GM23248 (cell line): Measurements from ENCODE around the gene TRMT1. TPM values are rescaled to one million over a fixed set of nuclear protein-coding genes. Genes with fewer than 3 reads are reported as not detected.

ENCODE experiments used
- DNase-seq: peaks from one replicate; pipeline ENCODE4 v3.0.0-alpha.2; 2015
- H2AFZ ChIP-seq: fragments of 200-600 bp; sonication (generic); 2 replicates; pipeline ENCODE4 v1.6.1; 2016; ENCODE audit warnings: antibody characterized with exemption
- H3F3A ChIP-seq: fragments of 200-600 bp; sonication (generic); 2 replicates; pipeline ENCODE4 v1.6.1; 2016; ENCODE audit warnings: mild to moderate bottlenecking, antibody characterized with exemption, mixed run types; ENCODE audit not compliant: insufficient read depth
- H3K27ac ChIP-seq: fragments of 200-600 bp; sonication (generic); 2 replicates; pipeline ENCODE4 v1.5.1; 2016; ENCODE audit warnings: mild to moderate bottlenecking
- H3K27me3 ChIP-seq: fragments of 200-600 bp; sonication (generic); replicated peaks from 2 replicates; pipeline ENCODE4 v1.6.1; 2016; ENCODE audit warnings: mild to moderate bottlenecking; ENCODE audit not compliant: insufficient read depth
- H3K36me3 ChIP-seq: fragments of 200-600 bp; sonication (generic); 2 replicates; pipeline ENCODE4 v1.6.1; 2016; ENCODE audit warnings: low read depth, mild to moderate bottlenecking
- H3K4me1 ChIP-seq: fragments of 200-600 bp; sonication (generic); 2 replicates; pipeline ENCODE4 v1.6.1; 2016; ENCODE audit warnings: mild to moderate bottlenecking; ENCODE audit not compliant: insufficient read depth
- H3K4me2 ChIP-seq: fragments of 200-600 bp; sonication (generic); one replicate; pipeline ENCODE4 v1.6.1; 2016; ENCODE audit warnings: mild to moderate bottlenecking; ENCODE audit not compliant: unreplicated experiment
- H3K4me3 ChIP-seq: fragments of 200-600 bp; sonication (generic); 2 replicates; pipeline ENCODE4 v1.5.1; 2016; ENCODE audit warnings: mild to moderate bottlenecking
- H3K79me2 ChIP-seq: fragments of 200-600 bp; sonication (generic); 2 replicates; pipeline ENCODE4 v1.6.1; 2016; ENCODE audit warnings: mild to moderate bottlenecking; ENCODE audit not compliant: insufficient read depth
- H3K9ac ChIP-seq: fragments of 200-600 bp; sonication (generic); 2 replicates; pipeline ENCODE4 v1.6.1; 2016; ENCODE audit warnings: mild to moderate bottlenecking
- H3K9me2 ChIP-seq: fragments of 200-600 bp; sonication (generic); 2 replicates; pipeline ENCODE4 v1.6.1; 2016; ENCODE audit warnings: mixed run types, mild to moderate bottlenecking, moderate library complexity; ENCODE audit not compliant: insufficient read depth
- H3K9me3 ChIP-seq: fragments of 200-600 bp; sonication (generic); one replicate; pipeline ENCODE4 v1.6.1; 2017; ENCODE audit warnings: low read depth
- H4K20me1 ChIP-seq: fragments of 200-600 bp; sonication (generic); 2 replicates; pipeline ENCODE4 v1.6.0; 2016; ENCODE audit not compliant: insufficient read depth
- EZH2 ChIP-seq: fragments of 200-600 bp; sonication (generic); IDR thresholded peaks from 2 replicates; pipeline ENCODE4 v1.6.1; 2018; ENCODE audit warnings: antibody characterized with exemption, mild to moderate bottlenecking; ENCODE audit not compliant: insufficient read depth, poor library complexity, severe bottlenecking
- EZH2phosphoT487 ChIP-seq: fragments of 200-600 bp; sonication (generic); IDR thresholded peaks from 2 replicates; pipeline ENCODE4 v1.6.1; 2018; ENCODE audit warnings: antibody characterized with exemption, moderate library complexity, mild to moderate bottlenecking, low read depth; ENCODE audit not compliant: insufficient read depth
- WGBS, 2 experiments: methylation state at CpG; one replicate each; pipeline ENCODE4 v1.1.6; 2015 to 2017; ENCODE audit warnings: low lambda C conversion rate in 2 of 2, low coverage in 1 of 2; ENCODE audit errors: missing lambda C conversion rate in 2 of 2; 5-methylcytosine and 5-hydroxymethylcytosine counted together
- in situ Hi-C: fragments of 300-500 bp; cut with MboI; formaldehyde crosslinking; loops from 2 replicates; pipeline ENCODE4 v1.15.0; 2020
- polyA plus RNA-seq: library from polyadenylated mRNA; unstranded; fragments of >200 nt; fragmentation: Nextera tagmentation; extraction: Ambion mirVana; gene quantifications from 2 replicates; pipeline ENCODE4 v1.2.1, GENCODE V29; 2016
- total RNA-seq: library from RNA; depleted of rRNA; stranded (reverse); fragments of >200 nt; shearing (Covaris generic); gene quantifications from 2 replicates; pipeline ENCODE4 v1.2.3, GENCODE V29; 2014

The TRMT1 gene
- total and polyA plus RNA-seq, 2 experiments from 2014 or later: 30.4 to 31.8 TPM

DNA sequence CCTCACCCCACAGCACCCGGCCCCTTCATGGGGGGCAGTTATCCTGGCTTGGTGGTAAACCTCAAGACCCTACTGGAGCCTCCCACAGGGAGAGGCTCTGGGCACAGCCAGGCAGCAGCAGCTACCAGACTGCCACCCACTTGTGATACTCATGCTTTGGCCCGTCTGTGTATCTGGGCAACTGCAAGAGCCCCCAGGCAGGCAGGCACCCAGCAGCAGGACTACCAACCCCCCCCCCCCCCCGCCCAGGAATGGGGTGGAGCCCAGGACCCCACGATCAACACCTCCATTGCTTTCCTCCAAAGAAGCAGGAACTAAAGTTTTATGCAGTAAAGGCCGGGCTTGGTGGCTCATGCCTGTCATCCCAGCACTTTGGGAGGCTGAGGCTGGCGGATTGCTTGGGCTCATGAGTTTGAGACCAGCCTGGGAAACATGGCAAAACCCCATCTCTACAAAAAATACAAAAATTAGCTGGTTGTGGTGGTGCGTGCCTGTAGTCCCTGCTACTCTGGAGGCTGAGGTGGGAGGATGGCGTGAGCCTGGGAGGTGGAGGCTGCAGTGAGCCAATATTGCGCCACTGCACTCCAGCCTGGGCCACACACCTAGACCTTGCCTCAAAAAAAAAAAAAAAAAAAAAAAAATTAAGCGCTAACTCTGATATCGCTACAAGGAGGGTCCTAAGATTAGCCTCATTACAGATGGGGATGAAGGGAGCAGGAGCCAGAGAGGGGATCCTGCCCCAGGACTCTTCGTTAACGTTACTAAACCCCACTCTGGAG is 12.8 kb downstream of the TRMT1 start:
- Histone ChIP-seq H3K9me2 (no peaks in the 10 kb centered on the region), H3K4me2 (no peak overlapping the region), H3K79me2 (no peaks in the 10 kb centered on the region; the same call in 1 of the 2 replicates), H3K9me3 (no peaks in the 10 kb centered on the region), H3K36me3 (no peaks in the 10 kb centered on the region), H3K27ac (no peak overlapping the region), H3K9ac (no peak overlapping the region), H3K27me3 (no peaks in the 10 kb centered on the region), H4K20me1 (no peaks in the 10 kb centered on the region), H3F3A (0 out of 2 replicates have a peak, but pooled peaks cover 7% of the 10 kb centered on the region), H3K4me3 (no peak overlapping the region), H3K4me1 (no peaks in the 10 kb centered on the region; the same call in 1 of the 2 replicates), H2AFZ (no peak overlapping the region)
- in situ Hi-C loops: no loop called here
- TF ChIP-seq EZH2: no peak
- no peak for TF ChIP-seq EZH2phosphoT487
- DNase-seq: no peak
- WGBS, 2 experiments: 86% methylated on average over 12 of the region's 13 CpGs

DNA sequence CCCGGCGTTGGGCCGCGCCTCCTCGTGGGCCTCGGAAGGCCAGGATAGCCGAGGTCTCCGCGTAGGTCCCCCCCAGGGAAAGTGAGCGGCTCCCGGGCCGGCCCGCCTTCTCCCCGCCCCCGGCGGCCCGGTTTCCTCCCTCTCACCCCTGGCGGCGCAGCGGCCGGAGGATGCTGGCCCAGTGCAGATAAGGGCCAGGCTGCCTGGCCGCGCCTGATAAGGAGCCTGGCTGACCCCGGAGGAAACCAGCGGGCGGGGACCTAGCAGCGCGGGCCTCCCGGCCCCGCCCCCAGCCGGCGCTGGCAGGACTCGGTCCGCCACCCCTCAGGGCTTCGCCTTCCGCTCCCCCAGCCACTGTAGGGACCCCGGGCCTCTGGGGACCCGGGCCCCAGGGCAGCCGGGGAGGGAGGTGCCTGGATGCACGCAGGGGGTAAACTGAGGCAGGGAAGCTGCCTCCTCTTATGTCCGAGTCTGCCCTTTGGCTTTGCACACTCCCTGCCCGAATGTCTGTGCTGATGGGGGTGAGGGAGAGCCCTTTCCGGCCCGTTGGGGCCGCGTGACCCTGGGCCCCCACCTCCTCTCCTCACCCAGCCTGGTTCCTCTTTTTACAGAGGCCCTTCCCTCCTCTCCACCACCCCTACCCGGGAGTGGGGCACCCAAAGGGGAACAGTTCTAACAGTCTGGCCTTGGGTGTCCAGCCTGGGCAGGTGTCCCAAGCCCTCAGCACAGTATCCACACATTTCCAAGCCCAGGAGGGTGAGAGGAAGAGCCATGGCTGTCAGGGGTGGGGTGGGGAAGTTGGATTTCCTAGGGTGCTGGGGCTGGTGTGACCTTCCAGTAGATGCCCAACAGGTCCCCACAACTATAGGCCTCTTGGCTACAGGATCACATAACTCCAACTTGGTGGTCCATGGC is 13.6 kb downstream of the TRMT1 start, which contains the start of gene LYL1:
Gene LYL1, minus strand, starts transcription at position 193 of the 915 bp plus-strand sequence. CDS start 1,687 bp downstream, outside the sequence.
- Histone ChIP-seq H2AFZ (no peak within 1 kb of the TSS), H3K27ac (no peak within 1 kb of the TSS)

GRCh38 chr19:13102416-13102665 is 14.2 kb downstream of the TRMT1 start:
- H3K27me3 ChIP-seq: no peaks in the 10 kb centered on the region
- H3K27ac ChIP-seq: no peak overlapping the region
- H3K79me2 ChIP-seq: no peaks in the 10 kb centered on the region; the same call in 1 of the 2 replicates
- peaks cover 7% of the 10 kb centered on the region; the same call in 1 of the 2 replicates for H3F3A ChIP-seq
- no peaks in the 10 kb centered on the region for H3K9me3 ChIP-seq
- H2AFZ ChIP-seq: no peak overlapping the region
- H3K4me1 ChIP-seq: peaks cover 2% of the 10 kb centered on the region; the same call in 1 of the 2 replicates
- DNase-seq: peak; percentile 73
- peak overlapping the region; percentile 50 for H3K9ac ChIP-seq
- no peaks in the 10 kb centered on the region for H3K9me2 ChIP-seq
- TF ChIP-seq EZH2phosphoT487 (no peak), EZH2 (no peak)
- no peaks in the 10 kb centered on the region for H4K20me1 ChIP-seq
- WGBS, 2 experiments: 11 to 12% methylated on average over 4 to 7 of the region's 7 CpGs
- H3K36me3 ChIP-seq: no peaks in the 10 kb centered on the region
- H3K4me3 ChIP-seq: peak overlapping the region; percentile 14; the same call in 1 of the 2 replicates
- in situ Hi-C loops: no loop called here
- H3K4me2 ChIP-seq: peak overlapping the region; percentile 8

More for the DNA sequence above, 13.6 kb downstream of the TRMT1 start, which contains the start of gene LYL1:
- H3K9me2 ChIP-seq: no peaks in the 10 kb centered on the region
- peak within 1 kb of the TSS; percentile 50 for H3K9ac ChIP-seq
- 11% methylated on average over 36 to 40 of the region's 47 CpGs for WGBS, 2 experiments
- H3K9me3 ChIP-seq: no peaks in the 10 kb centered on the region
- in situ Hi-C loops: no loop called here
- no peaks in the 10 kb centered on the region for H3K27me3 ChIP-seq
- TF ChIP-seq EZH2: no peak
- TF ChIP-seq EZH2phosphoT487: no peak
- DNase-seq: no peak
- H3K4me1 ChIP-seq: peaks cover under 1% of the 10 kb centered on the region; the same call in 1 of the 2 replicates
- H3F3A ChIP-seq: 0 out of 2 replicates have a peak, but pooled peaks cover 7% of the 10 kb centered on the region
- peak within 1 kb of the TSS; percentile 14 for H3K4me3 ChIP-seq
- no peaks in the 10 kb centered on the region; the same call in 1 of the 2 replicates for H3K79me2 ChIP-seq
- H4K20me1 ChIP-seq: no peaks in the 10 kb centered on the region
- peak within 1 kb of the TSS; percentile 8 for H3K4me2 ChIP-seq
- no peaks in the 10 kb centered on the region for H3K36me3 ChIP-seq
